ENCODE data around the gene ATRN. TPM values are rescaled to one million over a fixed set of nuclear protein-coding genes. Genes with fewer than 3 reads are reported as not detected.
"Not testable (repeated sequence)": the region's sequence is repeated elsewhere in the genome, so short reads cannot be mapped to it uniquely, and the experiment has no call there.

Gene ATRN
- total and polyA plus RNA-seq, 7 donors: 1.2 to 16.1 (median 11.4) TPM

DNA sequence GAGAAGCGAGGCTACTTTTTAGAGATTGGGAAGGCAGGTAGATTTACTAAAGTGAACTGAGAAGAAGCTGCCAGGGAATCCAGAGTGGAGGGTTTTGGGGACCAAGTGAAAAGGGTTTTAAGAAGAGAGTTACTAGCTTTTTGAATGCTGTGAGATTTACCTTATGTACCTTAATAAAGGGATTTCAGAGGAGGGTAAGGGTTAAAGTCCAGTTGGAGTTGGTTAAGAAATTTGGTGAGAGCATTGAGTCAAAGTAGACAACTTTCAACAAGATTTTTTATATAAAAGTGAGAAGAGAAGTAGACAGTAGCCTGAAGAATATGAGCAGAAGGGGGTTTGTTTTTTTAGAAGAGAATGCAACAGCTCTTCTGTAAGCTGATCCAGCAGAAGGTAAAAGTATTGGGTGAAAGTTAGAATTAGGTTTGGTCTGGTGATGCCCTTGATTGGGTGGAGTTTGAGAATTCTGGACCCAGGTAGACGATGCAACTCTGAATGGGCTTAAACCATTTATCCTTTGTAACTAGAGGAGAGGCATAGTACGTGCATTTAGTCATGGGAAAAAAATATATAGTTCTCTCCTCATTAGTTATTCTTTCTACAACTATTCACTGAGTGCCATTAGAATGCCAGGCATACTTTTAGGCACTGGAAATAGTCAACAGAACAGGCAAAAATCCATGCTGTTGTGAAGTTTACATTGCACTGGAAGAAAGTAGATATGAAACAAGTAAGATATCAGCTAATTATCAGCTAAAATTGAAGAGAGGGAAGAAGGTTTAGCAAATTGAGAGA, 44.8 kb downstream of the ATRN start:
- no peak for DNase-seq
- TF ChIP-seq EP300 (IDR thresholded peaks at IDR 0.05): no peak
- TF ChIP-seq, protein P1, sequence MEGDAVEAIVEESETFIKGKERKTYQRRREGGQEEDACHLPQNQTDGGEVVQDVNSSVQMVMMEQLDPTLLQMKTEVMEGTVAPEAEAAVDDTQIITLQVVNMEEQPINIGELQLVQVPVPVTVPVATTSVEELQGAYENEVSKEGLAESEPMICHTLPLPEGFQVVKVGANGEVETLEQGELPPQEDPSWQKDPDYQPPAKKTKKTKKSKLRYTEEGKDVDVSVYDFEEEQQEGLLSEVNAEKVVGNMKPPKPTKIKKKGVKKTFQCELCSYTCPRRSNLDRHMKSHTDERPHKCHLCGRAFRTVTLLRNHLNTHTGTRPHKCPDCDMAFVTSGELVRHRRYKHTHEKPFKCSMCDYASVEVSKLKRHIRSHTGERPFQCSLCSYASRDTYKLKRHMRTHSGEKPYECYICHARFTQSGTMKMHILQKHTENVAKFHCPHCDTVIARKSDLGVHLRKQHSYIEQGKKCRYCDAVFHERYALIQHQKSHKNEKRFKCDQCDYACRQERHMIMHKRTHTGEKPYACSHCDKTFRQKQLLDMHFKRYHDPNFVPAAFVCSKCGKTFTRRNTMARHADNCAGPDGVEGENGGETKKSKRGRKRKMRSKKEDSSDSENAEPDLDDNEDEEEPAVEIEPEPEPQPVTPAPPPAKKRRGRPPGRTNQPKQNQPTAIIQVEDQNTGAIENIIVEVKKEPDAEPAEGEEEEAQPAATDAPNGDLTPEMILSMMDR (IDR thresholded peaks at IDR 0.05): no peak
- no peak for TF ChIP-seq POLR2AphosphoS5 (IDR thresholded peaks at IDR 0.05)
- no peak for TF ChIP-seq POLR2A (IDR thresholded peaks at IDR 0.05)
- Histone ChIP-seq H3K36me3 (no peaks in the 10 kb centered on the region), H3K4me3 (no peak overlapping the region), H3K4me1 (peaks cover 0 to 10% (median 5%) of the 10 kb centered on the region in 4 donors), H3K27me3 (no peaks in the 10 kb centered on the region), H3K27ac (no peak overlapping the region), H3K9me3 (no peaks in the 10 kb centered on the region)
- WGBS, 2 donors: 94 to 95% methylated on average over 3 of the region's 3 CpGs
- intact Hi-C loops (cut with DNase I): no loop called here

DNA sequence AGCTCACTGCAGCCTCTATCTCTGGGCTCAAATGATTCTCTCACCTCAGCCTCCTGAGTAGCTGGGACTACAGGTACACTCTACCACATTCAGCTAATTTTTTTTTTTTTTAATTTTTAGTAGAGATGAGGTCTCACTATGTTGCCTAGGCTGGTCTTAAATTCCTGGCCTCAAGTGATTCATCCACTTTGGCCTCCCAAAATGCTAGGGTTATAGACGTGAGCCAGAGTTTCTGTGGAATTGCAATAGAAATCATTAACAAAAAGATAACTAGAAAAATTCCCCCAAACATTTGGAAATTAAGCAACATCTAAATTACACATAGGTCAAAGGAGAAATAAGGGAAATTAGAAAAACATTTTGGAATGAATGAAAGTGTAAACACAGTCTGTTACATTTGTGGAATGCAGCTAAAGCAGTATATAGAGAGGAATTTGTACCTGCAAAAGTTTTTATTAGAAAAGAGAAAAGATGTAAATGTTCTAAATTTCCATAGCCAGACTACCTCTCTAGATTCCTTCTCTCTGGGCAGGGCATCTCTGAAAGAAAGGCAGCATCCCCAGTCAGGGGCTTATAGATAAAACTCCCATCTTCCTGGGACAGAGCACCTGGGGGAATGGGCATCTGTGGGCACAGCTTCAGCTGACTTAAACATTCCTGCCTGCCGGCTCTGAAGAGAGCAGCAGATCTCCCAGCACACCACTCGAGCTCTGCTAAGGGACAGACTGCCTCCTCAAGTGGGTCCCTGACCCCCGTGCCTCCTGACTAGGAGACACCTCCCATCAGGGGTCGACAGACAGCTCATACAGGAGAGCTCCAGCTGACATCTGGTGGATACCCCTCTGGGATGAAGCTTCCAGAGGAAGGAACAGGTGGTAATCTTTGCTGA, 51.3 kb downstream of the ATRN start:
- Histone ChIP-seq H3K4me3 (no peak overlapping the region), H3K27ac (no peak overlapping the region), H3K36me3 (no peaks in the 10 kb centered on the region), H3K4me1 (no peaks in the 10 kb centered on the region), H3K27me3 (no peaks in the 10 kb centered on the region), H3K9me3 (no peaks in the 10 kb centered on the region)
- TF ChIP-seq, protein P1 (IDR thresholded peaks at IDR 0.05): no peak
- TF ChIP-seq EP300 (IDR thresholded peaks at IDR 0.05) (no peak), POLR2A (IDR thresholded peaks at IDR 0.05) (no peak), POLR2AphosphoS5 (IDR thresholded peaks at IDR 0.05) (no peak)
- DNase-seq: no peak
- 97 to 100% methylated on average over 5 of the region's 5 CpGs for WGBS, 2 donors
- intact Hi-C loops (cut with DNase I): no loop called here

DNA sequence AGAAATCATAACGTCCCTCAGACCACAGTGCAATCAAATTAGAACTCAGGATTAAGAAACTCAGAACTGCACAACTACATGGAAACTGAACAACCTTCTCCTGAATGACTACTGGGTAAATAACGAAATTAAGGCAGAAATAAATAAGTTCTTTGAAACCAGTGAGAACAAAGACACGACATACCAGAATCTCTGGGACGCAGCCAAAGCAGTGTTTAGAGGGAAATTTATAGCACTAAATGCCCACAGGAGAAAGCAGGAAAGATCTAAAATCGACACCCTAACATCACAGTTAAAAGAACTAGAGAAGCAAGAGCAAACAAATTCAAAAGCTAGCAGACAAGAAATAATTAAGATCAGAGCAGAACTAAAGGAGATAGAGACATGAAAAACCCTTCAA, 53.9 kb downstream of the ATRN start:
- H3K4me1 ChIP-seq: not testable (repeated sequence)
- 95 to 97% methylated on average over 5 of the region's 5 CpGs for WGBS, 2 donors

DNA sequence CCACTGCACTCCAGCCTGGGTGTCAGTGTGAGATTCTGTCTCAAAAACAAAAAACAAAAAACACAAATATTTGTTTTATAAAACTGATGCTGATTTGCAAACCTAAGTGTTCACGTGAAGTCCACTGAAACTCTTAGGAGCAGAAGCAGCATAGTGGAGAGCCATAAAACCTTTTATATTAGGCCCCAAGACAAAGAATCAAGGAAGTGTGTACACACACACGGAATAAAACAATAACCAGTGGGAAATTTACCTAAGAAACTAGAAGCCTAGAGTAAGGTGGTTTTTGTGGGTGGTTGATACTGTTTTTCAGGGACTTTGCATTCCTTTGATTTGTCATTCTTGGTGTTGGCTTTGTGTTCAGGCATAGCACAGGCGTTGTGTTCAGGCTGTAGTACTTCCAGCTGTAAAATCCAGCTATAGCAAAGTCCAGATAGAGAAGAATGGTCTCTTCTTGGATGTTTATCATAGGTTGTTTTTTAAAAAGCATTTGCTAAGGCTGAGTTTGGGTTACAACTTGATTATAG, 61.3 kb downstream of the ATRN start:
- TF ChIP-seq POLR2AphosphoS5 (IDR thresholded peaks at IDR 0.05): no peak
- TF ChIP-seq, protein P1 (IDR thresholded peaks at IDR 0.05): no peak
- no peak for TF ChIP-seq EP300 (IDR thresholded peaks at IDR 0.05)
- TF ChIP-seq POLR2A (IDR thresholded peaks at IDR 0.05): no peak
- intact Hi-C loops (cut with DNase I): no loop called here
- DNase-seq: no peak
- peaks cover 0 to 12% (median 0%) of the 10 kb centered on the region in 4 donors for H3K36me3 ChIP-seq
- no peaks in the 10 kb centered on the region for H3K9me3 ChIP-seq
- 21 to 69% methylated on average over 3 of the region's 3 CpGs for WGBS, 2 donors
- H3K4me1 ChIP-seq: no peaks in the 10 kb centered on the region
- H3K27me3 ChIP-seq: no peaks in the 10 kb centered on the region
- H3K4me3 ChIP-seq: no peak overlapping the region
- H3K27ac ChIP-seq: no peak overlapping the region

More for the DNA sequence above, 53.9 kb downstream of the ATRN start:
- DNase-seq; H3K4me3 ChIP-seq; intact Hi-C loops (cut with DNase I); H3K36me3 ChIP-seq; H3K27me3 ChIP-seq; H3K9me3 ChIP-seq; H3K27ac ChIP-seq: not testable (repeated sequence)

DNA sequence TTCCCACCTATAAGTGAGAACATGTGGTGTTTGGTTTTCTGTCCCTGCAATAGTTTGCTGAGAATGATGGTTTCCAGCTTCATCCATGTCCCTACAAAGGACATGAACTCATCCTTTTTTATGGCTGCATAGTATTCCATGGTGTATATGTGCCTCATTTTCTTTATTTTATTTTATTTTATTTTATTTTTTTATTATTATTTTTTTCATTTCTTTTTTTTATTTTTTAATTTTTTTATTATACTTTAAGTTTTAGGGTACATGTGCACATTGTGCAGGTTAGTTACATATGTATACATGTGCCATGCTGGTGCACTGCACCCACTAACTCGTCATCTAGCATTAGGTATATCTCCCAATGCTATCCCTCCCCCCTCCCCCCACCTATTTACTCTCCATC, 66.9 kb downstream of the ATRN start:
- 100% methylated on average over 1 of the region's 1 CpG for WGBS, 2 donors
- intact Hi-C loops (cut with DNase I); H3K9me3 ChIP-seq; H3K4me3 ChIP-seq; H3K27me3 ChIP-seq; DNase-seq; H3K27ac ChIP-seq: not testable (repeated sequence)
- Histone ChIP-seq H3K36me3 (peaks cover 0 to 12% (median 0%) of the 10 kb centered on the region in 4 donors), H3K4me1 (peaks cover 0 to 11% (median 0%) of the 10 kb centered on the region in 4 donors)

All from sigmoid colon (tissue), 7 donors.